Brain pericyte (primary cell): ENCODE measurements around the gene SNTB2.
"Not testable (repeated sequence)": the region's sequence is repeated elsewhere in the genome, so short reads cannot be mapped to it uniquely, and the experiment has no call there.

Experiments used
- DNase-seq: peaks from one replicate; pipeline ENCODE4 v3.0.0-alpha.2; 2012; ENCODE audit warnings: low read depth, low spot score

Gene SNTB2

GRCh38 chr16:69236319-69236718 is 49.4 kb downstream of the SNTB2 start:
- no peak for DNase-seq

- DNase-seq, result no peak
These were observed 50.3 kb downstream of the SNTB2 start for GRCh38 chr16:69237296-69237695.

DNA sequence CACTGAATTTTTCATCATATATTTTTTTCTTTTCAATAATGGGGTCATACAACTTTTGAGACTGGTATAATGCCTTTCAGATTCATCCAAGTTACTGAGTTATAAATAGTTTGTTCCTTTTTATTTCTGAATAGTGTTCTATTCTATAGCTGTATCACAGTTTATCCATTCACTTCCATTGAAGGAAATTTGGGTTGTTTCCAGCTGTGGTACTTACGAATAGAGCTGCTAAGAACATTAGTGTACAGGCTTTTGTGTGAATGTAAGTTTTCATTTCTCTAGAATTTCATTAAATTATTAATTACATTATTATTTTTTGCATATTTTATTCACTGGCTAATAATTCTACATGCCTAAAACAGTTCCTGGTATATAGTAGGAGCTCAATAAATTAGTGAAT is 52.9 kb downstream of the SNTB2 start:
- DNase-seq, result no peak

DNA sequence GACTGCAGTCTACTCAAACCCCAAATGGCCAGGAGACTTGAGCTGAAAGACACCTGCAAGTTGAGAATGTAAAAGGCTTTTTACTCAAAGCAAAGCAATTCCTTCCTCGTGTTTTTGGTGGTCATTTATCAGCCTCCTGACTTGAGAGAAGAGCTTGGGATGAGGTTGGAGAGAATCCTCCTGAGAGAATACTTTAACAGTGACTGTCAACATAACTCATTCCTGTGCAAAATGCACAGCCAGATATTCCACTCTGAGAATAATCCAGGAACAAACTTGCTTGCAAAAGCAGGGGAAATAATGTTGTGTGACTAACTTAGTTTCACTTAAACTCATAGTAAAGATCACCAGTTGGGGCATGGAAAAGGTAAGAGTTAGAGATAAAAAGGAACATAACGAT is 53.4 kb downstream of the SNTB2 start:
- no peak for DNase-seq

DNA sequence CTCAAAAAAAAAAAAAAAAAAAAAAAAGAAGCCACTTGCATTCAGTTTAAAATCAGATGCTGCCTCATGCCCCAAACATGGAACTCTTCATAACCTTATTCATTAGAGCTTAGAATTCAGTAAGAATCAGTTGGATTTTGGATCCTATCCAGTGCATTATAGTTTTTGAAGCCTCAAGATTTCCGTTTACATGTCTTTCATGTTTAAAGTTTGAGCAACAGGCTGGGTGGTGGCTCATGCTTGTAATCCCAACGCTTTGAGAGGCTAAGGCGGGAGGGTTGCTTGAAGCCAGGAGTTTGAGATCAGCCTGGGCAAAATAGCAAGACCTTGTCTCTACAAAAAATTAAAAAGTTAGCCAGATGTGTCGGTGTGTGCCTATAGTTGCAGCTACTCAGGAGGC is 55.0 kb downstream of the SNTB2 start:
- DNase-seq, result no peak

DNA sequence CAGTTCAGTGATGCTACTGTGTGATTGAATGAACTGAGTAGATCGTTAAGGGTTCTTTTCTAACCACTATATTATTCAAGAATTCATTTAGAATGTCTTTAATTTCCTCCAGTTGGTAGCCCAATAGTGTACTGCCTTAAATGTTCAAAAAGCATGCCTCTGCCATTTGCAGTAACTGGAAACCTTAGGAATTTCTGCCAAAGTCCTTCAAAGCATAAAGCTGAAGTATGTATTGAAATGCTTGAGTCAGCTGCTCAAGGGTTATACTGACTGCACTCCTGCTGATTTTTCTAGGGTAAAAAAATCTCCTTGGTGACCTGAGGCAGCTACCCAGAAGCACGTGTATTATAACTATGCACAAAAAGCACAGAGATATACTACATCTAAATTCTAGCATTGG is 56.5 kb downstream of the SNTB2 start:
- DNase-seq, result peak; percentile 25

DNA sequence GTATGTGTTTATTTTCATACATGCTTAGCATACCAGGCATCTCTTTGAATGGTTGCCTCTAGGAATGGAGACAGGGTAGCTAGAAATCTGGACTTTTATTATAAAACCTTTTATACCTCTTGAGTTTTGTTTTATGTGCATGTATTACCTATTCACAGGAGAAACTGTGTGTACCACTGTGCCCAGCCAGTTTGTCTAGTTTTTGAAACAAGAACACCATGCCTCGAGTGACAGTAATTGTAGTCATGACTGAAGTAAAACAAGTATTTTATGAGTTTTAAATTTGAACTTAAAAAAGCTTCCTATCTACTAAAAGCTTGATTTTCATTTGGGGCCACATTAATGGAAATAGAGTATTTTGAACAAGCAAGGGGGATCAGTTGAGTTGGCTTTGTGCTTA is 57.4 kb downstream of the SNTB2 start:
- DNase-seq, result no peak

- no peak for DNase-seq
These were observed 63.1 kb downstream of the SNTB2 start for GRCh38 chr16:69250081-69250480.

DNA sequence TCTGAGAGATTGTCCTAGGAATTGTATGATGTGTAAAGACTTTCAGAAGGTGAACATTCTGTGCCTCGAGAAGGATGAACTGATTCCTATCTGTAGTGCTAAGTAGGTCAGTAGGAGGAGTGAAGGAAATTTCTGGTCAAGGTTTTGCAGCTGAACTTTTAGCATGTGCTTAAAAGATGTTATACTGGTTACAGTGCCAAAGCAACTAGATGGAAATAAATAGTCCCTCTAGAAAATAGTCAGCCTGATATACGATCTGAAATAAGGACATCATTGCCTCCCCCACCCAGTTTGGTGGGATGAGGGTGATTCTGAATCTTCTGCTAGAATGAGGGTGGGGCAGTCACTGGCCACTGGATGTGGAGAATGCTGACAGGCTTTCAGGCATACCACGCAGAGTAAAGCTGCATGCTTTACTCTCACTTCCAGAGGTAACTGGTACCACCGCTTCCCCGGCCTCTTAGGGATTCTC is 66.9 kb downstream of the SNTB2 start:
- no peak for DNase-seq

DNA sequence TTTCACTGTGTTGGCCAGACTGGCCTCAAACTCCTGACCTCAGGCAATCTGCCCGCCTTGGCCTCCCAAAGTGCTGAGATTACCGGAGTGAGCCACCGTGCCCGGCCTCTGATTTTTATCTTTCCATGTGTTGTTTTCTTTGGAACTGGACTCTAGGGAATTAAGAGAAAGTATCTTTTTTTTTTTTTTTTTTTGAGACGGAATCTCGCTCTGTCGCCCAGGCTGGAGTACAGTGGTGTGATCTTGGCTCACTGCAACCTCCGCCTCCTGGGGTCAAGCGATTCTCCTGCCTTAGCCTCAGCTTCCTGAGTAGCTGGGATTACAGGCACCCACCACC is 72.4 kb downstream of the SNTB2 start:
- DNase-seq, result not testable (repeated sequence)

DNA sequence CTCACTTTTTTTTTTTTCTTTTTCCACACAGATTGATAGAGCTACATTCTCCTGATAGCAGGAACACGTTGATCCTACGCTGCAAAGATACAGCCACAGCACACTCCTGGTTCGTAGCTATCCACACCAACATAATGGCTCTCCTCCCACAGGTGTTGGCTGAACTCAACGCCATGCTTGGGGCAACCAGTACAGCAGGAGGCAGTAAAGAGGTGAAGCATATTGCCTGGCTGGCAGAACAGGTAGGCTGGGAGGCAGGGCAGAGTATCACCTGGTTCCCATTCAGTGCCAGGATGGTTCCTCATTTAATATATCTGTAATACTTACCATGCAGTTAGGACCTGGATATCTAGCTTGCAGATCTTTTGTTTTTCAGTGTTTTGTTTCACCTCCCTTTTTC is 73.1 kb downstream of the SNTB2 start:
- no peak for DNase-seq

DNA sequence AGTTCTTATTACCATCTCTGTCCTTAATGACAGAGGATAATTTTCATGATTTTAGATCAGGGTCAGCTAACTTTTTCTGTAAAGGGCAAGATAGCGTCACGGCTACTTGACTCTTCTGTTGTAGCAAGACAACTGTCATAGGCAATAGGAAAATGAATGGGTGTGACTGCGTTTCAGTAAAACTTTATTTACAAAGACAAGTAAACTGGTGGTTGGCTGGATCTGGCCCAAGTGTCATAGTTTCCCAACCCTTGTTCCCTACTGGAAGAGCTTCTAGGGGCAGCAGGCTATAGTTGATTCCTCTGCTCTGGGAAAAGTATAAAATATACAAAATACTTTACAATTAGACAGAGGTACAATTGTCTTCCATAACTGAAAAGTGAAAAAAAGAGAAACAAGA is 73.5 kb downstream of the SNTB2 start:
- no peak for DNase-seq

DNA sequence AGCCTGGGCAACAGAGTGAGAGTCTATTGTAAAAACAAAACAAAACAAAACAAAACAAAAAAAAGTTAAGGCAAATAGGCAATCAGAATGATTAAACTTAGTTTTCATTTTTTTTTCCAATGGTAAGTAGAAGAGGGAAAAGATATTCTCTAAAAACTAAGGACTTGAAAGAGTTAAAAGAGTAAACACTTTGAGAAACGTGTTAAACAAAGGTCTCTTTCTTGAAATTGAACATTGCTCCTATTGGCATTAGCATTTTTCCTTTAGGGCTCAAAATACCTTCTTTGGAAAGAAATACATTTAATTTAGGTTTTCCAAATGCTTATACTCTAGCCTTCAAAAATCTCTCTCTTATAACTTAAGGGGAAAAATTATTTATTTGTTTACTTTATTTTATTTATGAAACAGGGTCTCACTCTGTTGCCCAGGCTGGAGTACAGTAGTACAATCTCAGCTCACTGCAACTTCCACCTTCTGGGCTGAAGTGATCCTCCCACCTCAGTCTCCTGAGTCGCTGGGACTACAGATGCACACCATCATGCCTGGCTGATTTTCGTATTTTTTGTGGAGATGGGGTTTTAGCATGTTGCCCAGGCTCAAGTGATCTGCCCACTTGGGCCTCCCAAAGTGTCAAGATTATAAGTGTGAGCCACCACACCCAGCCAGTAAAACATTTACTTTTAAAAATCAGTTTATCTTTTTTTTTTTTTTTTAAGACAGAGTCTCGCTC is 79.5 kb downstream of the SNTB2 start:
- no peak for DNase-seq

- no peak for DNase-seq
These were observed 80.7 kb downstream of the SNTB2 start for GRCh38 chr16:69267633-69268032.

DNA sequence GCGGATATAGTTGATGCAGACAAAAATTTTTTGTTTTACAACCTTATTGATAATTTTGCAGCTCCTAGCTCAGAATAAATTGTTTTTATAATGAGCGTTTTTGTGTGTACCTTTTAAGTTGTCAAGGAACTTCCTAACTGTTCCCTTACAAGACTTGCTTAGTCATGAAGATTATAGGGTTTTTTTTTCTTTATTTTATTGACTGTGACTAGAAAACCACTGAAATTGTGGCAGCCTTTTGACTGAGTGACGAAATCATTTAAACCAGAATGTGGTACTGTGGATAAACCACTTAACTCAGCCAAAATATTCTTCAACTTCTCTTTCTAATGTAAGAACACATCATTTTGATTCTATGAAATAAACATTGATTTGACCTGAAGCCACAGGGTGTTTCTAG is 83.4 kb downstream of the SNTB2 start:
- DNase-seq, result no peak

DNA sequence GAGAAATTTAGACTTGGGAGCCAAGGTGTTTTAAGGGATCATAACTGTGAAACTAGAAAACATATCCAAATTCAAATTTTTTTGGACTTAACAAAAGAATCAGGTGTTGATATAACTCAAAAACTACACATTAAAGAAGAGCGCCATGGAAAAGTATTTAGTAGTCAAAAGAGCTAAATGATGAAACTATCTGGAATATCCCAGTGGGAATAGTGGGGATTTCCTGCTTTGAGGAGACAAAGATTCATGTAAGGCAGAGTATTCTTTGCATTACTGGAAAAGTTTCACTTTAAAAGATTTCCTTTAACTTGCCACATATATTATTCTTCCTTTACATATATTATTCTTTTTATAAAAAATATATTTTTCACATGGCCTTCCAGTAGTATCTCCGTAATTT is 83.9 kb downstream of the SNTB2 start:
- no peak for DNase-seq

DNA sequence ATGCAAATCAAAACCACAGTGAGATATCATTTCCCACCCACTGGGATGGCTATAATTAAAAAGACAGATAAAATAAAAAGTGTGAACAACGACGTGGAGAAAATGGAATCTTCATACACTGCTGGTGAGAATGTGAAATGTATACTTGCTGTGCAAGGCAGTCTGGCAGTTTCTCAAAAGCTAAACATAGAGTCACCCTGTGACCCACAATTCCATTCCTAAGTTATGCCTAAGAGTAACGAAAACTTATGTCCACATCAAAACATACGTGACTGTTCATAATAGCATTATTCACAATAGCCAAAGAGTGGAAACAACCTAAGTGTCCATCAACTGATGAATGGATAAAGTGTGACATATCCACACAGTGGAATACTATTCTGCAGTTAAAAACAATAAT is 86.0 kb downstream of the SNTB2 start:
- peak; percentile 47 for DNase-seq

- no peak for DNase-seq
These were observed 87.8 kb downstream of the SNTB2 start for GRCh38 chr16:69274699-69275235.

- peak; percentile 81 for DNase-seq
These were observed 89.5 kb downstream of the SNTB2 start for GRCh38 chr16:69276148-69277115.

DNA sequence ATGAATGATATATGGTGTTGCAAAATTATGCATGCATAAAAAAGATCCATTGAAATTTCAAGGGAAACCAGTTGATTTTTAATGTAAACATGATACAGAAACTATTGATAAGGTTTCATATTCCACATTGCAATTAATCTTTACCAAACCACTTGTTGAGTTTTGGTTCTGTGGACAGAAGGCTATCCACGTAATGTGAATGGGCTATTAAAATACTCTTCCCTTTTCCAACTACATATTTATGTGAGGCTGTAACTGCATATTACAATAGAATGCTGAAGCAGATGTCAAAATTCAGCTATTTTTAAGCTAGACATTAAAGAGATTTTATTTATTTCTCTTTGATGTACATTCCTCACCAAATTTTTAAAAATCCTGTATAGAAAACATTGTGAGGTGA is 90.4 kb downstream of the SNTB2 start:
- DNase-seq, result no peak

- no peak for DNase-seq
These were observed 96.9 kb downstream of the SNTB2 start for GRCh38 chr16:69283851-69284250.

- no peak for DNase-seq
These were observed 98.3 kb downstream of the SNTB2 start for GRCh38 chr16:69285240-69285639.
